HG03175 (cell line): ENCODE data around the gene TRIM71.
"Not testable (repeated sequence)": the region's sequence is repeated elsewhere in the genome, so short reads cannot be mapped to it uniquely, and the experiment has no call there.

ENCODE experiments used
- ATAC-seq: cut with Tn5 transposase; IDR thresholded peaks from one replicate; pipeline ENCODE4 v1.9.1; 2021; ENCODE audit warnings: mild to moderate bottlenecking, moderate library complexity; ENCODE audit not compliant: unreplicated experiment

The TRIM71 gene

DNA sequence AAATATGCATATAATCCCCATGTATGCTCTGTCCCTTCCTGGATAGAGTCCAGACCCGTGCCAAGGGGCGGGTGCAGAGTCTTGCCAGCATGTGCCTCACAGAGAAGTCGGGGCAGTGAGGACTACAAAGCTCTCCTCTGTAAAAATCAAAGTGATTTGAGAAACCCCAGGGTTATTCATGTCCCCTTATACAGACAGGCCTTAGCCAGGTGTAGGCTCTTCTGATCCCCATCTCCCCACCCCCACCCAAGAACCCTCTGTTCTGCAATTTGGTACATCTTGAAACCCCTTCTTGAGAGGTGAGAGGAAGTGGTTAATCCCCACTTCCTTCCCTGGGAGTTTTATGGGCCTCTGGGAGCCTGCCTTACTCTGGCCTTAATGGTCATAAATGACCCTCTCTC lies 24.7 kb downstream of the TRIM71 start:
- no peak for ATAC-seq

- ATAC-seq = no peak
Measured at GRCh38 chr3:32842987-32843386, 25.2 kb downstream of the TRIM71 start.

GRCh38 chr3:32843510-32844321 lies 25.9 kb downstream of the TRIM71 start:
- ATAC-seq = no peak

DNA sequence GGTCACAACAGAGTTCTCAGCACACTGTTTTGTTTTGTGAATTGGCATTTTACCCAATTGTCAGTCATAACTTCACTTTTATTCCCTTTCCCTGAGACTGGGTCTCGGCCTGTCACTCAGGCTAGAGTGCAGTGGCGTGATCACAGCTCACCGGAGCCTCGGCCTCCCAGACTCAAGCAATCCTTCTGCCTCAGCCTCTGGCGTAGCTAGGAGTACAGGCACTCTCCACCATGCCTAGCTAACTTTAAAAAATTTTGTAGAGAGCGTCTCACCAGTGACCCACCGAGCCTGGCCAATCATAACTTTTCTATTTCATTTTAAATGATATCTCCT lies 26.5 kb downstream of the TRIM71 start:
- no peak for ATAC-seq

- no peak for ATAC-seq
Measured at GRCh38 chr3:32844914-32845313, 27.1 kb downstream of the TRIM71 start.

DNA sequence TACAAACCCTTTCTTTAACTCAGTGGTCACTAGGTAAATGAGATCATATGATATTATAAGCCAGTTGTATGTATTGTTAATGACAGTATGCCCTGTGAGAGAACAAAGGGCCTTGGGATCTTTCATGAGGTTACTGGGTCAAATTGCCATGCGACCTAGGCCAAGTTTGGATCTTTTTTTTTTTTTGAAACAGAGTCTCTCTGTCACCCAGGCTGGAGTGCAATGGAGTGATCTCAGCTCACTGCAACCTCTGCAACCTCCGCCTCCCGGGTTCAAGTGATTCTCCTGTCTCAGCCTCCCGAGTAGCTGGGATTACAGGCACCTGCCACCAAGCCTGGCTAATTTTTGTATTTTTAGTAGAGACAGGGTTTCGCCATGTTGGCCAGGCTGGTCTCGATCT lies 27.7 kb downstream of the TRIM71 start:
- ATAC-seq = not testable (repeated sequence)

DNA sequence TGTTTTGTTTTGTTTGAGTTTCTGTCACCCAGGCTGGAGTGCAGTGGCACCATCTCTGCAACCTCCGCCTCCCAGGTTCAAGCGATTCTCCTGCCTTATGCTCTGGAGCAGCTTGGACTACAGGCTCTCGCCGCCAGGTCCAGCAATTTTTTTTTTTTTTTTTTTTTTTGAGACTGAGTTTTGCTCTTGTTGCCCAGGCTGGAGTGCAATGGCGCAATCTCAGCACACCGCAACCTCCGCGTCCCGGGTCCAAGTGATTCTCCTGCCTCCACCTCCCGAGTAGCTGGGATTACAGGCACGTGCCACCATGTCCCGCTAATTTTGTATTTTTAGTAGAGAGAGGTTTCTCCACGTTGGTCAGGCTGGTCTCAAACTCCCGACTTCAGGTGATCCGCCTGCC lies 29.2 kb downstream of the TRIM71 start:
- ATAC-seq = not testable (repeated sequence)

GRCh38 chr3:32847528-32847927 lies 29.7 kb downstream of the TRIM71 start:
- ATAC-seq = no peak

GRCh38 chr3:32848215-32848614 lies 30.4 kb downstream of the TRIM71 start:
- ATAC-seq = no peak

DNA sequence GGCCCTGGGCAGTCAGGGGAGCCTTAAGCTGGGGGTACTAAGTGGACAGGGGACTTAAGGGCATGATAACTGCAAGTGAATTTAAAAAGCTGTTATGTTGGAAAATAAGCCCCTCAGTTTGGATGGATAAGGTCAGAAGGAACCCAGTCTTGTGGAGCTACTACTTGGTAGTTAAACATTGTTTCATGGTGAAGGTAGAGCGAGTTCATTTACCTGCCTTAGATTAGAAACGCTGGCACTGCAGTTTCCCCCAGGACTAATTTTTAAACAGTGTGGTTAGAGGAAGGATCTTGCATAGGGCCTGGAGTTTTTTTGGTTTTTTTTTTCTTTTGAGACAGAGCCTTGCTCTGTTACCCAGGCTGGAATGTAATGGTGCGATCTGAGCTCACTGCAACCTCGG lies 31.2 kb downstream of the TRIM71 start:
- ATAC-seq = no peak

GRCh38 chr3:32850226-32850625 lies 32.4 kb downstream of the TRIM71 start:
- no peak for ATAC-seq

- ATAC-seq = no peak
Measured at GRCh38 chr3:32850636-32851035, 32.8 kb downstream of the TRIM71 start.

- no peak for ATAC-seq
Measured at GRCh38 chr3:32852146-32852545, 34.3 kb downstream of the TRIM71 start.

DNA sequence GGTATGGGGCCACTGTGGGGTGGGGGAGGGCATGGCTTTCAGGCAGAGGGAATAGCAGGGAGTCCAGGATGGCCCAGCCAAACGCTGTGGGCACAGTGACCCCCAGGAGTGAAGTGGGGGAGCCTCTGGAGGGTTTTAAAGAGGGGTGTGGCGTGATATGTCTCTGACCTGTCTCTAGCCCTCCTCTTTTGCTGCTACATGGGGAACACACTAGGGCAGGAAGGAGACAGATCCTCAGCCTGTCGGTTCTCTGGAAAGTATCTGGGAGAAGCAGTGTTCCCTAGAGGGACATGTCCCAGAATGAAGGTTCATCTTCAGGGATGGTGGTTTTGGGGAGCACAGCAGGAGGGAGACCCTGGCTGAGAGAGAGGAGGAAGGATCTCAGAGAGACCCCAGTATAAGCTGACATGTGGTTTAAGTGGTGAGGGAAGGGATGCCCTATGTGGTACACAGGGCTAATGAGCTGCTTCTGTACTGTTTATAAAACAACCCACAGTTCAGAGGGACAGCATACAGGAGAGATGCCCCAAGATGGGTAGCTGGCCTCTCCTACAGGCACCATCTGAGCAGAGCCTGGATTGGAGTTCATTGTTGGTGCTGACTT lies 37.7 kb downstream of the TRIM71 start:
- ATAC-seq = no peak

GRCh38 chr3:32856355-32856889 lies 38.6 kb downstream of the TRIM71 start:
- ATAC-seq = no peak

GRCh38 chr3:32856901-32857507 lies 39.2 kb downstream of the TRIM71 start:
- ATAC-seq = no peak

DNA sequence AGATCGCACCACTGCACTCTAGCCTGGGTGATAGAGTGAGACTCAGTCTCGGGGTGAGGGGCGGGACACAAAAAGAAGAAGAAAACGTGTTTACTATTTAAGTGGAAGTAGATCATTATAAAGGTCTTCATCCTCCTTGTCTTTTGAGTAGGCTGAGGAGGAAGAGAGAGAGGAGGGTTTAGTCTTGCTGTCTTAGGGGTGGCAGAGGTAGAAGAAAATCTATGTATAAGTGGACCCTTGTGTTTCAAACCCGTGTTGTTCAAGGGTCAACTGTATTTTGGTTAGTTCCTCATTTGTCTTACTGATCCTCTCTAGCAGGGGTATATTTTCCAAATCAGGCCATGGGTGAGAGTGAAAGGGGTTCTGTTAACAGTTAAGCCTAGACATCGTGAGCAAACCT lies 40.1 kb downstream of the TRIM71 start:
- no peak for ATAC-seq

GRCh38 chr3:32859604-32860237 lies 41.9 kb downstream of the TRIM71 start:
- no peak for ATAC-seq

DNA sequence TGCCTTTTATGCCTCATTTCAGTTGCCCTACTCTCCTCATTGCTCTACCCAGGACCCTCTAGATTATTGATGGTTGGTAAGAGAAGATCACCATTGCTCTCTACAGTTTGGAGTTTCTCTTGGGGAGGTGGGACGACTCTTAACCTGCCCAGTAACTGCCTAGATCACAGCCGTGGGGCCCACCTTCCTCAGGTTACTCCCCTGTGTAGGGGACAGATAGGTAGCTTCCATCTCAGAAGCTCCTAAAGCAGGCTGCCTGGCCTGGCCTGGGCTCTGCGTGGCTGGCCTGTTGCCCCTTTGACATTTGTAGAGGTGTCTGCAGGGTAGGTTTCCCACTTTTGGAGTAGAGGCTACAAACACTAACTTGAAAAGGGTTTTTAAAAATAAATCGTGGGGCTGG lies 42.7 kb downstream of the TRIM71 start:
- no peak for ATAC-seq

GRCh38 chr3:32861681-32862080 lies 43.9 kb downstream of the TRIM71 start:
- ATAC-seq = no peak

DNA sequence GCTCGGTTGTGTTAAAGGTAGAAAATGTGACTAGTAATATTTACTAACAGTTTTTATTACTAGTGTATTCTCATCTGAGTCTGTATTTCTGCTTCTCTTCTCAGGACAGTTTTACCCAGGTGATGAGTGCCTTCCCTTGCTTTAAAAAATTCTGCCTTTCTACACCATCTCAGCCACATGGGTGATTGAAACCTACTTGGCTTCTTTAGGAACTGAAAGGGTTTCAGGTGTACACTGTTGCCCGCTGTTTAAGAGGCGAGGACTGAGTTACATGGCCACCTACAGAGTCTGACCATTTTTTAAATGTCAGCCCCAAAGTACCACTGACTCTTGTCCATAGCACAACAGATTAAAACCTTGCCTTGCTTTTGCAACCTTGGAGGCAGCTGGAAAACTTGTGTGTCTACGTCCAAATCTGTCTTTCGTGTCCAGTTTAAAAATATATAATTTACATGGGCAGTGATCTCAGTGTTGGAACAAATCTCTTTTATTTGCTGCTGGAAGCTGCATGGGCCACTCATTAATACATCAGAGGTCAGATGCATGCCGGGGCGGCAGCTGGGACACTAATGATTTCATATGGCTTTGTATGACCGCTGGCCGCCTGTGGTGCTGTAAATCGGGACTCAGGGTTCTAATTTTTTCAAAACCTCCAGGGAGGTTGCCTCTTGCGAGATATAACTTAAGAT lies 44.6 kb downstream of the TRIM71 start:
- ATAC-seq = no peak
